Body of pancreas (tissue), 4 donors: ENCODE data around the gene KRT1. TPM values are rescaled to one million over a fixed set of nuclear protein-coding genes. Genes with fewer than 3 reads are reported as not detected.

Experiments
- ATAC-seq: fragments of 150-250 bp; one replicate; pipeline ENCODE4 v1.9.1; 2016
- DNase-seq, 4 donors: peaks; one replicate each; pipeline ENCODE4 v3.0.0-alpha.2; 2019
- H3K27ac ChIP-seq, 4 donors: fragments of 200-600 bp; sonication (generic); 1 replicate in 3 of 4; 2 replicates in 1 of 4; pipeline versions ENCODE4 v1.5.1 to v1.6.1; 2016 to 2019; ENCODE audit warnings: mild to moderate bottlenecking in 1 of 4, mixed read lengths in 1 of 4, moderate library complexity in 1 of 4
- H3K27me3 ChIP-seq, 2 donors: fragments of 200-600 bp; sonication (generic); one replicate each; pipeline ENCODE4 v1.6.0; 2016; ENCODE audit warnings: mild to moderate bottlenecking in 1 of 2
- H3K36me3 ChIP-seq, 2 donors: fragments of 200-600 bp; sonication (generic); replicated peaks in 1 of 2; 2 replicates each; pipeline ENCODE4 v1.5.1; 2016; ENCODE audit warnings: low read depth in 2 of 2; ENCODE audit not compliant: insufficient read depth in 1 of 2
- H3K4me1 ChIP-seq: fragments of 200-600 bp; sonication (generic); one replicate; pipeline ENCODE4 v1.6.0; 2016
- H3K4me3 ChIP-seq, 2 donors: fragments of 200-600 bp; sonication (generic); 1 replicate in 1 of 2; 2 replicates in 1 of 2; pipeline ENCODE4 v1.5.1; 2016 to 2019
- H3K9me3 ChIP-seq, 3 donors: fragments of 200-600 bp; sonication (generic); 1 replicate in 2 of 3; 2 replicates in 1 of 3; pipeline ENCODE4 v1.5.1; 2016
- POLR2A ChIP-seq, 3 donors: fragments of 450-650 bp; IDR thresholded peaks; one replicate each; pipeline ENCODE4 v1.6.1; 2016; ENCODE audit warnings: antibody characterized with exemption in 3 of 3, mild to moderate bottlenecking in 2 of 3
- WGBS, 2 donors: methylation state at CpG; one replicate each; pipeline ENCODE4 v1.1.5; 2017; 5-methylcytosine and 5-hydroxymethylcytosine counted together
- intact Hi-C: fragments of 100-400 bp; cut with DNase I; formaldehyde crosslinking; loops from one replicate; pipeline ENCODE4 v1.15.1; 2023
- total RNA-seq, 2 donors: library from RNA; depleted of rRNA; stranded (reverse); fragments of >200 nt; gene quantifications; one replicate each; pipeline ENCODE4 v1.1.0, GENCODE V29; 2016
- TF ChIP-seq, protein P1 (sequence below), 7 experiments: fragments of 450-650 bp in 4 of 7; fragments of 200-600 bp in 3 of 7; sonication (generic) in 3 of 7; IDR thresholded peaks; one replicate each; pipeline ENCODE4 v1.5.1; 2016 to 2019; ENCODE audit warnings: antibody characterized with exemption in 7 of 7

KRT1 gene
- total RNA-seq, 2 donors from 2014 or later, result not detected

- Histone ChIP-seq H3K4me3 (no peak overlapping the region), H3K36me3 (no peaks in the 10 kb centered on the region), H3K4me1 (no peaks in the 10 kb centered on the region), H3K27ac (no peak overlapping the region), H3K9me3 (no peaks in the 10 kb centered on the region), H3K27me3 (no peaks in the 10 kb centered on the region)
- WGBS, 2 donors, result 82 to 90% methylated on average over 6 of the region's 6 CpGs
- ATAC-seq, result no peak
- no peak for TF ChIP-seq POLR2A (IDR thresholded peaks at IDR 0.05)
- DNase-seq, result no peak
- intact Hi-C loops, result no loop called here
Observed at GRCh38 chr12:52631676-52632459, 48.3 kb downstream of the KRT1 start.

GRCh38 chr12:52631264-52631663 is 48.9 kb downstream of the KRT1 start:
- Histone ChIP-seq H3K4me3 (no peak overlapping the region), H3K27ac (no peak overlapping the region), H3K9me3 (no peaks in the 10 kb centered on the region), H3K36me3 (no peaks in the 10 kb centered on the region), H3K4me1 (no peaks in the 10 kb centered on the region), H3K27me3 (no peaks in the 10 kb centered on the region)
- DNase-seq, result no peak
- intact Hi-C loops, result no loop called here
- ATAC-seq, result no peak
- TF ChIP-seq POLR2A (IDR thresholded peaks at IDR 0.05), result no peak
- TF ChIP-seq, protein P1, sequence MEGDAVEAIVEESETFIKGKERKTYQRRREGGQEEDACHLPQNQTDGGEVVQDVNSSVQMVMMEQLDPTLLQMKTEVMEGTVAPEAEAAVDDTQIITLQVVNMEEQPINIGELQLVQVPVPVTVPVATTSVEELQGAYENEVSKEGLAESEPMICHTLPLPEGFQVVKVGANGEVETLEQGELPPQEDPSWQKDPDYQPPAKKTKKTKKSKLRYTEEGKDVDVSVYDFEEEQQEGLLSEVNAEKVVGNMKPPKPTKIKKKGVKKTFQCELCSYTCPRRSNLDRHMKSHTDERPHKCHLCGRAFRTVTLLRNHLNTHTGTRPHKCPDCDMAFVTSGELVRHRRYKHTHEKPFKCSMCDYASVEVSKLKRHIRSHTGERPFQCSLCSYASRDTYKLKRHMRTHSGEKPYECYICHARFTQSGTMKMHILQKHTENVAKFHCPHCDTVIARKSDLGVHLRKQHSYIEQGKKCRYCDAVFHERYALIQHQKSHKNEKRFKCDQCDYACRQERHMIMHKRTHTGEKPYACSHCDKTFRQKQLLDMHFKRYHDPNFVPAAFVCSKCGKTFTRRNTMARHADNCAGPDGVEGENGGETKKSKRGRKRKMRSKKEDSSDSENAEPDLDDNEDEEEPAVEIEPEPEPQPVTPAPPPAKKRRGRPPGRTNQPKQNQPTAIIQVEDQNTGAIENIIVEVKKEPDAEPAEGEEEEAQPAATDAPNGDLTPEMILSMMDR (IDR thresholded peaks at IDR 0.05), result no peak
- 39% methylated on average over 4 of the region's 4 CpGs; no CpG with 5 or more reads in 1 of the 2 donors for WGBS, 2 donors

DNA sequence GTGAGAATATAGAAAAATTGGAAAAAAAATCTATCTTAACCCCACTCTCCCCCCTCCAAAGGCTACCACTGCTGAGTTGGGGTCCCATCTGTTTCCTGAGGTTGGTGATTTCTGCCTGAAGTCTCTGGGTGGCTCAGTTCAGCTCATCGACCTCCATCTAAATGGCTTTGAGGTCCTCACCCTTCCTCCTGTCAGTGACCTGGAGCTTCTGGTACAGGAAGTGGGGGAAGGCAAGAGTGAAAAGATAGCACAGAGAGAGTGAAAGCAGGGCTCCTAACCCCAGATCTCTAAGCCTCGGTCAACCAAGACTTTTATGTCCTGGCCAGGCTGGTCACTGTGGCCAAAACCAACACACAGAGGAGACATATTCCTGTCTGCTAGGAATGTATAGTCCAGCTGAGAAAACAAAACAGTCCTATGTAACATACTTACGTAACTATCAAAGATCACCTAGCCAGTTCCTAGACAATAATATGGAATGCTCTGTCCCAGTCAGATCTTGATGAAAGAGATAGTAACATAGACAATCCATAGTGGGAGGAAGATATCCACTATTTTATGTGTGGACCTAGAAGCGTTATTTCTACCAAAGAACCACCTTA is 49.5 kb downstream of the KRT1 start:
- DNase-seq, result no peak
- Histone ChIP-seq H3K27me3 (no peaks in the 10 kb centered on the region), H3K36me3 (no peaks in the 10 kb centered on the region), H3K4me3 (no peak overlapping the region), H3K4me1 (no peaks in the 10 kb centered on the region), H3K9me3 (no peaks in the 10 kb centered on the region), H3K27ac (no peak overlapping the region)
- 58 to 61% methylated on average over 4 of the region's 4 CpGs for WGBS, 2 donors
- intact Hi-C loops, result no loop called here
- ATAC-seq, result no peak
- no peak for TF ChIP-seq POLR2A (IDR thresholded peaks at IDR 0.05)
- TF ChIP-seq, protein P1 (IDR thresholded peaks at IDR 0.05), result no peak

- TF ChIP-seq, protein P1 (IDR thresholded peaks at IDR 0.05), result no peak
- WGBS, 2 donors, result 64 to 67% methylated on average over 7 of the region's 7 CpGs
- intact Hi-C loops, result no loop called here
- no peak for ATAC-seq
- Histone ChIP-seq H3K9me3 (no peaks in the 10 kb centered on the region), H3K36me3 (no peaks in the 10 kb centered on the region), H3K27ac (no peak overlapping the region), H3K4me1 (no peaks in the 10 kb centered on the region), H3K4me3 (no peak overlapping the region), H3K27me3 (no peaks in the 10 kb centered on the region)
- no peak for DNase-seq
Observed at GRCh38 chr12:52630008-52630500, 50.2 kb downstream of the KRT1 start.

GRCh38 chr12:52629281-52630007 is 50.8 kb downstream of the KRT1 start:
- Histone ChIP-seq H3K4me1 (no peaks in the 10 kb centered on the region), H3K36me3 (no peaks in the 10 kb centered on the region), H3K27me3 (no peaks in the 10 kb centered on the region), H3K9me3 (no peaks in the 10 kb centered on the region), H3K27ac (no peak overlapping the region), H3K4me3 (no peak overlapping the region)
- TF ChIP-seq POLR2A (IDR thresholded peaks at IDR 0.05), result no peak
- TF ChIP-seq, protein P1 (IDR thresholded peaks at IDR 0.05), result no peak
- no peak for ATAC-seq
- intact Hi-C loops, result no loop called here
- WGBS, 2 donors, result 73 to 79% methylated on average over 8 to 12 of the region's 12 CpGs
- DNase-seq, result no peak
